Endothelial cell of umbilical vein (primary cell): ENCODE data around the gene DBNL. TPM values are rescaled to one million over a fixed set of nuclear protein-coding genes. Genes with fewer than 3 reads are reported as not detected.

Source experiments
- BruUV-seq: library from RNA; stranded (reverse); fragments of 400-500 nt; replicated peaks from 2 replicates; lab custom pipeline; 2021; lab: Mats Ljungman, UMichigan
- CTCF ChIA-PET: fragments of 300-600, 350-600 bp; sonication (Branson Sonifier 250); formaldehyde crosslinking; loops from one replicate; lab custom pipeline; 2021; ENCODE audit warnings: antibody characterized with exemption, inconsistent platforms; lab: Charles Lee
- POLR2A ChIA-PET: fragments of 300-600, 350-600 bp; sonication (Branson Sonifier 250); formaldehyde crosslinking; loops from one replicate; lab custom pipeline; 2021; ENCODE audit warnings: antibody characterized with exemption, inconsistent platforms; lab: Charles Lee
- DNase-seq: peaks from one replicate; pipeline ENCODE4 v3.0.0-alpha.2; 2011; ENCODE audit warnings: low read depth, low spot score
- FAIRE-seq: peaks from 2 replicates; lab custom pipeline; 2011; peaks lifted over from hg19 to GRCh38; lab: Jason Lieb, UNC
- H2AFZ ChIP-seq: 2 replicates; pipeline ENCODE4 v1.6.0; 2012; ENCODE audit warnings: low read depth, low read length, control low read depth, inconsistent platforms
- H3K27ac ChIP-seq: 2 replicates; pipeline ENCODE4 v1.5.1; 2011; ENCODE audit warnings: low read depth, mild to moderate bottlenecking, control low read depth, low read length, moderate library complexity; ENCODE audit not compliant: insufficient read depth
- H3K27me3 ChIP-seq, 2 experiments: 2 replicates each; pipeline versions ENCODE4 v1.6.0 to v1.6.1; 2011; ENCODE audit warnings: low read length in 2 of 2, mixed read lengths in 1 of 2; ENCODE audit not compliant: control insufficient read depth in 2 of 2, insufficient read depth in 2 of 2
- H3K36me3 ChIP-seq, 2 experiments: 2 replicates in 1 of 2; 3 replicates in 1 of 2; pipeline ENCODE4 v1.5.1; 2011; ENCODE audit warnings: low read length in 2 of 2, mild to moderate bottlenecking in 1 of 2, moderate library complexity in 1 of 2; ENCODE audit not compliant: control insufficient read depth in 2 of 2, insufficient read depth in 2 of 2; ENCODE audit errors: extremely low read depth in 1 of 2
- H3K4me1 ChIP-seq: 3 replicates; pipeline ENCODE4 v1.5.1; 2011; ENCODE audit warnings: mild to moderate bottlenecking, low read length; ENCODE audit not compliant: control insufficient read depth, insufficient read depth; ENCODE audit errors: extremely low read depth
- H3K4me2 ChIP-seq: 2 replicates; pipeline ENCODE4 v1.6.1; 2011; ENCODE audit warnings: low read length, control low read depth, mixed read lengths; ENCODE audit not compliant: insufficient read depth
- H3K4me3 ChIP-seq, 3 experiments: fragments of 200-600 bp in 1 of 3; sonication (generic), shearing (Covaris generic) in 1 of 3; replicated peaks in 1 of 3; 2 replicates each; pipeline ENCODE4 v1.5.1; 2011 to 2016; ENCODE audit warnings: control low read depth in 3 of 3, low read length in 3 of 3, mild to moderate bottlenecking in 2 of 3, inconsistent platforms in 1 of 3, low read depth in 1 of 3, moderate library complexity in 1 of 3; ENCODE audit not compliant: insufficient read depth in 1 of 3
- H3K79me2 ChIP-seq: 2 replicates; pipeline ENCODE4 v1.6.0; 2012; ENCODE audit warnings: low read length, inconsistent platforms; ENCODE audit not compliant: control insufficient read depth, insufficient read depth
- H3K9ac ChIP-seq: replicated peaks from 2 replicates; pipeline ENCODE3; 2011; ENCODE audit warnings: low read length, control low read depth; ENCODE audit not compliant: insufficient read depth; ENCODE audit errors: extremely low read depth
- H3K9me1 ChIP-seq: replicated peaks from 3 replicates; pipeline ENCODE4 v1.6.0; 2011; ENCODE audit warnings: mild to moderate bottlenecking, low read length; ENCODE audit not compliant: control insufficient read depth, insufficient read depth; ENCODE audit errors: extremely low read depth
- H3K9me3 ChIP-seq: replicated peaks from 2 replicates; pipeline ENCODE4 v1.5.1; 2012; ENCODE audit warnings: low read length, inconsistent platforms; ENCODE audit not compliant: control insufficient read depth, insufficient read depth
- H4K20me1 ChIP-seq: replicated peaks from 2 replicates; pipeline ENCODE3; 2011; ENCODE audit warnings: mild to moderate bottlenecking, low read length; ENCODE audit not compliant: control insufficient read depth, insufficient read depth; ENCODE audit errors: extremely low read depth
- EZH2 ChIP-seq: IDR thresholded peaks from 2 replicates; pipeline ENCODE4 v1.6.1; 2012; ENCODE audit warnings: borderline replicate concordance, low read depth, mild to moderate bottlenecking, moderate library complexity, low read length, inconsistent platforms; ENCODE audit not compliant: severe bottlenecking
- FOS ChIP-seq: IDR thresholded peaks from 2 replicates; pipeline ENCODE4 v1.6.1; 2011; ENCODE audit warnings: mild to moderate bottlenecking, low read length, moderate library complexity, borderline replicate concordance; ENCODE audit not compliant: insufficient read depth
- GATA2 ChIP-seq: IDR thresholded peaks from 2 replicates; pipeline ENCODE4 v1.7.0; 2011; ENCODE audit warnings: low read depth, mild to moderate bottlenecking, moderate library complexity, mixed read lengths, low read length; ENCODE audit not compliant: insufficient read length, insufficient read depth
- JUN ChIP-seq: IDR thresholded peaks from 2 replicates; pipeline ENCODE4 v1.6.1; 2011; ENCODE audit warnings: borderline replicate concordance, low read depth; ENCODE audit not compliant: insufficient read length, insufficient read depth
- MAX ChIP-seq: IDR thresholded peaks from 2 replicates; pipeline ENCODE4 v1.6.1; 2011; ENCODE audit not compliant: insufficient read depth, insufficient read length
- MYC ChIP-seq: IDR thresholded peaks from one replicate; pipeline ENCODE4 v1.6.1; 2011; ENCODE audit warnings: mild to moderate bottlenecking, low read depth, low read length
- POLR2A ChIP-seq: IDR thresholded peaks from 2 replicates; pipeline ENCODE4 v1.6.1; 2012; ENCODE audit warnings: low read depth, mild to moderate bottlenecking, control low read depth, low read length
- POLR2AphosphoS5 ChIP-seq: IDR thresholded peaks from 2 replicates; pipeline ENCODE4 v1.6.1; 2012; ENCODE audit warnings: low read depth, mild to moderate bottlenecking, control low read depth, low read length, moderate library complexity; ENCODE audit not compliant: insufficient read depth
- dilution Hi-C: fragments of 300-500 bp; cut with MboI; formaldehyde crosslinking; loops from one replicate; pipeline ENCODE4 v1.15.0; 2019; ENCODE audit warnings: low sequenced_read_pairs; ENCODE audit not compliant: extremely low pct_ligation_motif_present
- intact Hi-C: fragments of 100-400 bp; cut with micrococcal nuclease; formaldehyde crosslinking; loops from one replicate; pipeline ENCODE4 v1.10.0; 2022
- polyA plus RNA-seq, 4 experiments: library from polyadenylated mRNA; depleted of rRNA in 3 of 4; stranded (reverse) in 3 of 4; unstranded in 1 of 4; fragments of >200 nt; gene quantifications; 2 replicates each; pipeline versions ENCODE4 v1.2.1 to v1.2.3, GENCODE V29; 2011 to 2012; ENCODE audit warnings: missing spikeins in 1 of 4
- total RNA-seq: library from RNA; stranded (reverse); gene quantifications from 2 replicates; pipeline ENCODE4 v1.2.3, GENCODE V29; 2021
- TF ChIP-seq, protein P1 (sequence below), 2 donors: IDR thresholded peaks; 1 replicate in 1 of 2; 2 replicates in 1 of 2; pipeline ENCODE4 v1.5.1; 2011; ENCODE audit warnings: low read length in 2 of 2, mild to moderate bottlenecking in 2 of 2, moderate library complexity in 2 of 2, control low read depth in 1 of 2, inconsistent platforms in 1 of 2, low read depth in 1 of 2; ENCODE audit not compliant: insufficient read depth in 1 of 2; ENCODE audit errors: extremely low read depth in 1 of 2

DBNL gene
- total and polyA plus RNA-seq, 2 donors (not counting 3 experiments of a cell fraction or from before 2014, with no cell fraction given): 94.0 to 123 TPM

DNA sequence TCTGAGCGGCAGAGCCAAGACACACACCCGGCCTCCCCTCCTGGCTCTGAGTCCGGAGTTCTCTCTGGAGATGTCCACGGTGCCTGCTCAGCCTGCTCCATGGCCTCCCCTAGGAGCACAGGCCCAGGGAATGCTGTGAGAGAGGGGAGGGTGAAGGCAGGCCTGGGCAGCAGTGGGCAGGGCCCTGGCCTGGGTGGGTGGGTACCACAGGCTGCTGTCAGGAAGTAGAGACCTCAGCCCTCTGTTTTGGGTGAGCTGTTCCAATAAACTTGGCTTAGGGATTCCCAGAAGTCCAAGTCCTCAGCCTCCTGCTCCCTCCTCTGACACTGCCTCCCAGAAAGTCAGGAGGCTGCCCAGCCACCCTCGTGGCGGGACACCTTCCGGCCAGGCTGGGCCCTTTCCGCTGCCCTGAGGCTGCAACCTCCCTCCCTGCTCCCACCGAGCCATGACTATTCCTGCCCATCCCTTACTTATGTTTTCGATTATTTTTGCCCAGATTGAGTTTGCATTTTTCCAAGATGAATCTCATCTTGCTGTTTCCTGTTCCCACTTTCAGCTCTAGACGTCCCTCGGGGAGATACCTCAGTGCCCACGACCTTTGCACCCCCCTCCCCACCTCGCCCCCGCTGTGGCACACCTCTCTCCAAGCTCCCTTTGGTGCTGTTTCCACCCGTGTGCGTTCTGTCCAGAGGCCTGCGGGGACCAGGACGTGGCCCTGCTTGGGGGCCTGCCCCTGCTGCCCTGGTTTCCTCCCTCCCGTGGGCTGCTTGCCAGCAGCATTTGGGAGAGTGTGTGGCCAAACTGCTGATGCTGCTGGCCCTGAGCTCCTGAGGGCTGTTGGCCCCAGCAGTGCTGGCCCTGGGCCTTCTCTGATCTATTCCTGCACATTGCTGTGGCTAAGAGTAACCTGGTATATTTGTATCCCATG lies 43.7 kb downstream of the DBNL start:
- no peaks in the 10 kb centered on the region for H4K20me1 ChIP-seq
- TF ChIP-seq, protein P1, sequence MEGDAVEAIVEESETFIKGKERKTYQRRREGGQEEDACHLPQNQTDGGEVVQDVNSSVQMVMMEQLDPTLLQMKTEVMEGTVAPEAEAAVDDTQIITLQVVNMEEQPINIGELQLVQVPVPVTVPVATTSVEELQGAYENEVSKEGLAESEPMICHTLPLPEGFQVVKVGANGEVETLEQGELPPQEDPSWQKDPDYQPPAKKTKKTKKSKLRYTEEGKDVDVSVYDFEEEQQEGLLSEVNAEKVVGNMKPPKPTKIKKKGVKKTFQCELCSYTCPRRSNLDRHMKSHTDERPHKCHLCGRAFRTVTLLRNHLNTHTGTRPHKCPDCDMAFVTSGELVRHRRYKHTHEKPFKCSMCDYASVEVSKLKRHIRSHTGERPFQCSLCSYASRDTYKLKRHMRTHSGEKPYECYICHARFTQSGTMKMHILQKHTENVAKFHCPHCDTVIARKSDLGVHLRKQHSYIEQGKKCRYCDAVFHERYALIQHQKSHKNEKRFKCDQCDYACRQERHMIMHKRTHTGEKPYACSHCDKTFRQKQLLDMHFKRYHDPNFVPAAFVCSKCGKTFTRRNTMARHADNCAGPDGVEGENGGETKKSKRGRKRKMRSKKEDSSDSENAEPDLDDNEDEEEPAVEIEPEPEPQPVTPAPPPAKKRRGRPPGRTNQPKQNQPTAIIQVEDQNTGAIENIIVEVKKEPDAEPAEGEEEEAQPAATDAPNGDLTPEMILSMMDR (IDR thresholded peaks at IDR 0.05; ENCODE audit: extremely low read depth in 1 of 2, insufficient read depth in 1 of 2, low read depth in 1 of 2, low read length in 2 of 2): no peak
- TF ChIP-seq POLR2AphosphoS5 (no peak), JUN (no peak), MYC (no peak), FOS (no peak), GATA2 (no peak), POLR2A (no peak), MAX (no peak), EZH2 (no peak)
- FAIRE-seq (peak; percentile 71), DNase-seq (no peak)
- peak overlapping the region; percentile 56 for H2AFZ ChIP-seq
- H3K9me1 ChIP-seq: no peaks in the 10 kb centered on the region
- H3K4me3 ChIP-seq: no peak overlapping the region
- ChIA-PET CTCF (interaction anchor here (0.6 to 1.6 kb wide), 4 partner anchors 9 to 16 kb away, joined by 3 to 5 read pairs (median 4); no protein-coding TSS in a partner anchor), POLR2A (no interaction called here)
- dilution Hi-C loops: no loop called here
- H3K4me2 ChIP-seq: peak overlapping the region; percentile 41
- H3K9ac ChIP-seq: no peak overlapping the region
- peak overlapping the region; percentile 22 for H3K27ac ChIP-seq
- H3K4me1 ChIP-seq: peaks cover 13% of the 10 kb centered on the region
- intact Hi-C loops: no loop called here
- H3K27me3 ChIP-seq: no peaks in the 10 kb centered on the region
- no TSS peak for BruUV-seq
- no peaks in the 10 kb centered on the region for H3K9me3 ChIP-seq
- no peaks in the 10 kb centered on the region for H3K79me2 ChIP-seq
- H3K36me3 ChIP-seq: no peaks in the 10 kb centered on the region
